ENCODE results near the gene NCAPG2. TPM values are rescaled to one million over a fixed set of nuclear protein-coding genes. Genes with fewer than 3 reads are reported as not detected.

The NCAPG2 gene
- total and polyA plus RNA-seq, 10 of the 15 experiments (the other 5 are each of a cell fraction or from before 2014, with no cell fraction given), result 11.2 to 78.2 (median 49.2) TPM

GRCh38 chr7:158704524-158705233, at the start of gene NCAPG2 (continued):
- TF ChIP-seq MLLT1 (IDR thresholded peaks at IDR 0.05) (no peak), NFIC (IDR thresholded peaks at IDR 0.05; ENCODE audit: low read depth, low read length) (no peak), MAX (IDR thresholded peaks at IDR 0.05; ENCODE audit: low read depth, low read length) (peak; percentile 16; the same call in 1 of the 2 replicates), TAF1 (IDR thresholded peaks at IDR 0.05; ENCODE audit: borderline replicate concordance, low read depth, low read length) (peak; percentile 55; the same call in 1 of the 2 replicates), EP300 (IDR thresholded peaks at IDR 0.05; ENCODE audit: borderline replicate concordance in 1 of 2, control insufficient read depth in 1 of 2, low read depth in 2 of 2, low read length in 2 of 2) (no peak), DPF2 (IDR thresholded peaks at IDR 0.05) (peak; percentile 33; the same call in 1 of the 2 replicates), PML (IDR thresholded peaks at IDR 0.05; ENCODE audit: low read length) (peak; percentile 35; the same call in 1 of the 2 replicates), CREB1 (IDR thresholded peaks at IDR 0.05; ENCODE audit: low read depth) (peak; percentile 89)

GRCh38 chr7:158753900-158754299, 49.3 kb upstream of the NCAPG2 start:
- H4K20me1 ChIP-seq (ENCODE audit: control insufficient read depth, insufficient read depth), result no peaks in the 10 kb centered on the region
- no peaks in the 10 kb centered on the region for H3K79me2 ChIP-seq (ENCODE audit: control insufficient read depth, insufficient read depth, low read length)
- H2AFZ ChIP-seq (ENCODE audit: control insufficient read depth, low read depth, low read length), result no peak overlapping the region
- ATAC-seq (no peak), DNase-seq (ENCODE audit: low read depth, low spot score) (no peak), FAIRE-seq (no peak)
- no peaks in the 10 kb centered on the region for H3K9me3 ChIP-seq (replicated peaks; ENCODE audit: control insufficient read depth, insufficient read depth, low read length)
- SMC1A ChIA-PET (ENCODE audit: uncharacterized antibody, unreplicated experiment), result no interaction called here
- RAD21 ChIA-PET (ENCODE audit: unreplicated experiment), result interaction anchor here (2.9 kb wide), 1 partner anchor 223 kb away, joined by 9 read pairs; no protein-coding TSS in a partner anchor
- intact Hi-C loops (cut with micrococcal nuclease; ENCODE audit: unreplicated experiment), result no loop called here
- no peak overlapping the region for H3K9ac ChIP-seq (ENCODE audit: control insufficient read depth, insufficient read depth, low read length)
- H3K4me3 ChIP-seq, result no peak overlapping the region
- no peak overlapping the region for H3K4me2 ChIP-seq (ENCODE audit: control insufficient read depth, insufficient read depth)
- POLR2A ChIA-PET, result no interaction called here
- no TSS peak for BruUV-seq (replicated peaks)
- H3K27ac ChIP-seq (ENCODE audit: control insufficient read depth, insufficient read depth), result no peak overlapping the region
- WGBS (ENCODE audit: insufficient coverage, insufficient replicate concordance, low lambda C conversion rate, missing lambda C conversion rate), result 99% methylated on average over 5 of the region's 5 CpGs
- peaks cover 1 to 8% of the 10 kb centered on the region in 2 experiments; a peak in 3 of 4 replicates for H3K36me3 ChIP-seq (ENCODE audit: control insufficient read depth in 2 of 2, insufficient read depth in 2 of 2, low read length in 1 of 2)
- in situ Hi-C loops (cut with MboI), result no loop called here
- CTCF ChIA-PET, result interaction anchor here (0.6 to 1.4 kb wide), 3 partner anchors 67 to 134 kb away, joined by 3 read pairs; no protein-coding TSS in a partner anchor
- no peaks in the 10 kb centered on the region for H3K27me3 ChIP-seq (replicated peaks in 1 of 2; ENCODE audit: control insufficient read depth in 2 of 2, insufficient read depth in 2 of 2, low read length in 1 of 2)
- no peaks in the 10 kb centered on the region for H3K4me1 ChIP-seq (ENCODE audit: control insufficient read depth, insufficient read depth, low read length)
- TF ChIP-seq NFYA (IDR thresholded peaks at IDR 0.05; ENCODE audit: borderline replicate concordance, low read depth, low read length), result no peak
- TF ChIP-seq ZNF384 (IDR thresholded peaks at IDR 0.05; ENCODE audit: borderline replicate concordance, low read depth, low read length), result no peak
- TF ChIP-seq, protein P1, sequence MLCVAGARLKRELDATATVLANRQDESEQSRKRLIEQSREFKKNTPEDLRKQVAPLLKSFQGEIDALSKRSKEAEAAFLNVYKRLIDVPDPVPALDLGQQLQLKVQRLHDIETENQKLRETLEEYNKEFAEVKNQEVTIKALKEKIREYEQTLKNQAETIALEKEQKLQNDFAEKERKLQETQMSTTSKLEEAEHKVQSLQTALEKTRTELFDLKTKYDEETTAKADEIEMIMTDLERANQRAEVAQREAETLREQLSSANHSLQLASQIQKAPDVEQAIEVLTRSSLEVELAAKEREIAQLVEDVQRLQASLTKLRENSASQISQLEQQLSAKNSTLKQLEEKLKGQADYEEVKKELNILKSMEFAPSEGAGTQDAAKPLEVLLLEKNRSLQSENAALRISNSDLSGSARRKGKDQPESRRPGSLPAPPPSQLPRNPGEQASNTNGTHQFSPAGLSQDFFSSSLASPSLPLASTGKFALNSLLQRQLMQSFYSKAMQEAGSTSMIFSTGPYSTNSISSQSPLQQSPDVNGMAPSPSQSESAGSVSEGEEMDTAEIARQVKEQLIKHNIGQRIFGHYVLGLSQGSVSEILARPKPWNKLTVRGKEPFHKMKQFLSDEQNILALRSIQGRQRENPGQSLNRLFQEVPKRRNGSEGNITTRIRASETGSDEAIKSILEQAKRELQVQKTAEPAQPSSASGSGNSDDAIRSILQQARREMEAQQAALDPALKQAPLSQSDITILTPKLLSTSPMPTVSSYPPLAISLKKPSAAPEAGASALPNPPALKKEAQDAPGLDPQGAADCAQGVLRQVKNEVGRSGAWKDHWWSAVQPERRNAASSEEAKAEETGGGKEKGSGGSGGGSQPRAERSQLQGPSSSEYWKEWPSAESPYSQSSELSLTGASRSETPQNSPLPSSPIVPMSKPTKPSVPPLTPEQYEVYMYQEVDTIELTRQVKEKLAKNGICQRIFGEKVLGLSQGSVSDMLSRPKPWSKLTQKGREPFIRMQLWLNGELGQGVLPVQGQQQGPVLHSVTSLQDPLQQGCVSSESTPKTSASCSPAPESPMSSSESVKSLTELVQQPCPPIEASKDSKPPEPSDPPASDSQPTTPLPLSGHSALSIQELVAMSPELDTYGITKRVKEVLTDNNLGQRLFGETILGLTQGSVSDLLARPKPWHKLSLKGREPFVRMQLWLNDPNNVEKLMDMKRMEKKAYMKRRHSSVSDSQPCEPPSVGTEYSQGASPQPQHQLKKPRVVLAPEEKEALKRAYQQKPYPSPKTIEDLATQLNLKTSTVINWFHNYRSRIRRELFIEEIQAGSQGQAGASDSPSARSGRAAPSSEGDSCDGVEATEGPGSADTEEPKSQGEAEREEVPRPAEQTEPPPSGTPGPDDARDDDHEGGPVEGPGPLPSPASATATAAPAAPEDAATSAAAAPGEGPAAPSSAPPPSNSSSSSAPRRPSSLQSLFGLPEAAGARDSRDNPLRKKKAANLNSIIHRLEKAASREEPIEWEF (IDR thresholded peaks at IDR 0.05; ENCODE audit: insufficient replicate concordance, low read depth, low read length), result no peak
- no peak for TF ChIP-seq TAF1 (IDR thresholded peaks at IDR 0.05; ENCODE audit: borderline replicate concordance, low read depth, low read length)
- TF ChIP-seq RFX5 (IDR thresholded peaks at IDR 0.05; ENCODE audit: low read depth, low read length), result no peak
- TF ChIP-seq ESRRA (IDR thresholded peaks at IDR 0.05; ENCODE audit: low read length), result no peak
